ENCODE results near the gene RPL26.

Gene RPL26

DNA sequence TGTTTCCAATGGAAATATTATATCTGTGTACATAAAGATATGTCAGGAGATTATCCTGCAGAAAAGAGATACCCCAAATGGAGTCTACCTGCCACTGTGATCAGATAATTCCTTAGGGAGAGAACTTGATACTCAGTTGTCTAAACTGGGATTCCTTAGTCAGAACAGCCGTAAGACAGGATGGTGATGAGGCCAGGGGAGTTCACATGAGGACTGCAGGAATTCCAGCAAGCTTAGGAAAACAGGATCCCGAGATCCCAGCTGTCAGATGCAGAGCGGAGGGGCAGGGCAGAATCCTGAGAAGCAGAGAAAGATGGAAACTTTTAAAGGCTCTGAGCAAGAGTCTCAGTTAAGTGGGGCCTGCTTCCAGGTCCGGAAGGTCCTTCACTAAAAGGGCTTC is 11.2 kb downstream of the RPL26 start:
- TF ChIP-seq FOXP2 (optimal IDR thresholded peaks at IDR 0.05; ENCODE audit: borderline replicate concordance, extremely low read depth, extremely low read length, insufficient read depth) (no peak), TAF1 (IDR thresholded peaks at IDR 0.05; ENCODE audit: borderline replicate concordance, insufficient read depth, low read length) (no peak), SIN3A (IDR thresholded peaks at IDR 0.05; ENCODE audit: borderline replicate concordance, insufficient read depth, low read length) (no peak), POLR2AphosphoS5 (IDR thresholded peaks at IDR 0.05; ENCODE audit: low read depth, low read length) (no peak)
- TF ChIP-seq, protein P1, sequence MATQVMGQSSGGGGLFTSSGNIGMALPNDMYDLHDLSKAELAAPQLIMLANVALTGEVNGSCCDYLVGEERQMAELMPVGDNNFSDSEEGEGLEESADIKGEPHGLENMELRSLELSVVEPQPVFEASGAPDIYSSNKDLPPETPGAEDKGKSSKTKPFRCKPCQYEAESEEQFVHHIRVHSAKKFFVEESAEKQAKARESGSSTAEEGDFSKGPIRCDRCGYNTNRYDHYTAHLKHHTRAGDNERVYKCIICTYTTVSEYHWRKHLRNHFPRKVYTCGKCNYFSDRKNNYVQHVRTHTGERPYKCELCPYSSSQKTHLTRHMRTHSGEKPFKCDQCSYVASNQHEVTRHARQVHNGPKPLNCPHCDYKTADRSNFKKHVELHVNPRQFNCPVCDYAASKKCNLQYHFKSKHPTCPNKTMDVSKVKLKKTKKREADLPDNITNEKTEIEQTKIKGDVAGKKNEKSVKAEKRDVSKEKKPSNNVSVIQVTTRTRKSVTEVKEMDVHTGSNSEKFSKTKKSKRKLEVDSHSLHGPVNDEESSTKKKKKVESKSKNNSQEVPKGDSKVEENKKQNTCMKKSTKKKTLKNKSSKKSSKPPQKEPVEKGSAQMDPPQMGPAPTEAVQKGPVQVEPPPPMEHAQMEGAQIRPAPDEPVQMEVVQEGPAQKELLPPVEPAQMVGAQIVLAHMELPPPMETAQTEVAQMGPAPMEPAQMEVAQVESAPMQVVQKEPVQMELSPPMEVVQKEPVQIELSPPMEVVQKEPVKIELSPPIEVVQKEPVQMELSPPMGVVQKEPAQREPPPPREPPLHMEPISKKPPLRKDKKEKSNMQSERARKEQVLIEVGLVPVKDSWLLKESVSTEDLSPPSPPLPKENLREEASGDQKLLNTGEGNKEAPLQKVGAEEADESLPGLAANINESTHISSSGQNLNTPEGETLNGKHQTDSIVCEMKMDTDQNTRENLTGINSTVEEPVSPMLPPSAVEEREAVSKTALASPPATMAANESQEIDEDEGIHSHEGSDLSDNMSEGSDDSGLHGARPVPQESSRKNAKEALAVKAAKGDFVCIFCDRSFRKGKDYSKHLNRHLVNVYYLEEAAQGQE (IDR thresholded peaks at IDR 0.05; ENCODE audit: insufficient read depth in 1 of 2, low read depth in 2 of 2, low read length in 2 of 2): no peak

DNA sequence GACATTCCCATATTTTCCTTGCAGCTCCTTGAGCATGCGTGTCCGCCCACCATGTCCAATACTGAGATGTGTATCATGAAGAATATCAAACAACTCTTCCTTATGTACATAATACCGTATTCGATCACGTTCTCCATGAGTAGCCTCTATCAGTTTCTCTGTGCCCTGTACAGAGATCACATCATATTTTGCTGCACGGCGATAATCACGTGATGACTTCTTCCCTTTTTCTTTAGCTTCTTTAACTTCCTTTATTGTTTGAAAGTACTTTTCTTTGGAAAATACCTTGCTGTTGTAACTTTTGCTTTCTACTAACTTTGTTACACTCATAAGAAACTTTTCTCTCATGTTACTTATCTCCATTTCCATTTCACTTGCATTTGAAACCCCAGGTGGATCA is 13.0 kb downstream of the RPL26 start:
- TF ChIP-seq SIN3A (IDR thresholded peaks at IDR 0.05; ENCODE audit: borderline replicate concordance, insufficient read depth, low read length) (no peak), TAF1 (IDR thresholded peaks at IDR 0.05; ENCODE audit: borderline replicate concordance, insufficient read depth, low read length) (no peak), FOXP2 (optimal IDR thresholded peaks at IDR 0.05; ENCODE audit: borderline replicate concordance, extremely low read depth, extremely low read length, insufficient read depth) (no peak), POLR2AphosphoS5 (IDR thresholded peaks at IDR 0.05; ENCODE audit: low read depth, low read length) (no peak)
- TF ChIP-seq, protein P1 (IDR thresholded peaks at IDR 0.05; ENCODE audit: insufficient read depth in 1 of 2, low read depth in 2 of 2, low read length in 2 of 2): no peak

DNA sequence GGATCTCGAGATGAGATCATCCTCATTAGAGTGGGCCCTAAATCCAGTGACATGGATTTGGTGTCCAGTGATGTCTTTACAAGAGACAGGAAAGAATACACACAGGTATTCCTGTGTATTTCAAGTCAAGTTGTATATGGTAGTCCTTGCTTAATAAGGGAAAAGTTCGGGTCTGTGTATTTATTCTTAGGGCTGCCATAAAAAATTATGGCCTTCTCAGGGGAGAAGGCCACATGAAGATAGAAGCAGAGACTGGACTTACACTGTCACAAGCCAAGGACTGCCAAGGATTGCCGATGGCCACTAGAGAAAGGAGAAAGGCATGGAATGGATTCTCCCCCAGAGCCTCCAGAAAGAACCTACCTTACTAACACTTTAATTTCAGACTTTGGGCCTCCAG is 14.8 kb downstream of the RPL26 start:
- no peak for TF ChIP-seq TAF1 (IDR thresholded peaks at IDR 0.05; ENCODE audit: borderline replicate concordance, insufficient read depth, low read length)
- TF ChIP-seq FOXP2 (optimal IDR thresholded peaks at IDR 0.05; ENCODE audit: borderline replicate concordance, extremely low read depth, extremely low read length, insufficient read depth): no peak
- TF ChIP-seq SIN3A (IDR thresholded peaks at IDR 0.05; ENCODE audit: borderline replicate concordance, insufficient read depth, low read length): no peak
- TF ChIP-seq, protein P1 (IDR thresholded peaks at IDR 0.05; ENCODE audit: insufficient read depth in 1 of 2, low read depth in 2 of 2, low read length in 2 of 2): no peak
- no peak for TF ChIP-seq POLR2AphosphoS5 (IDR thresholded peaks at IDR 0.05; ENCODE audit: low read depth, low read length)

DNA sequence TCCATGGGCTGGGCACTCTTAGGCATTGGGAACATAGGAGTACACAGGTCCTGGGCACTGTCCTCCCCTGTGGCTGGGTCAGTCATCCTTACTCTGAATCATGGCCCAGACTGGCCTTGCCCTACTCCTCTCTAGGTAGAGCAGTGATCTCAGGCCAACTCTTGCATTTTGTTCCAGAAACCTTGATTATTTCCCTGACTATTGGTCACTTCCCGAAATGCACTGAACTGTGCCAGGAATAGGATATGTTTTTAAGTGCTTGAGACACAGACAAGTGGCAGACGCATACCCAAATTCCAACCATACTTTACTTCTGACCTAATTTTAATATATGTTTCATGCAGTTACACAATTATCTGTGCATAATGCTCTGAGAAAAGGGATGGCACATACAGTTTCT is 16.8 kb downstream of the RPL26 start:
- TF ChIP-seq, protein P1 (IDR thresholded peaks at IDR 0.05; ENCODE audit: insufficient read depth in 1 of 2, low read depth in 2 of 2, low read length in 2 of 2): no peak
- TF ChIP-seq POLR2AphosphoS5 (IDR thresholded peaks at IDR 0.05; ENCODE audit: low read depth, low read length) (no peak), FOXP2 (optimal IDR thresholded peaks at IDR 0.05; ENCODE audit: borderline replicate concordance, extremely low read depth, extremely low read length, insufficient read depth) (no peak), TAF1 (IDR thresholded peaks at IDR 0.05; ENCODE audit: borderline replicate concordance, insufficient read depth, low read length) (no peak), SIN3A (IDR thresholded peaks at IDR 0.05; ENCODE audit: borderline replicate concordance, insufficient read depth, low read length) (no peak)

DNA sequence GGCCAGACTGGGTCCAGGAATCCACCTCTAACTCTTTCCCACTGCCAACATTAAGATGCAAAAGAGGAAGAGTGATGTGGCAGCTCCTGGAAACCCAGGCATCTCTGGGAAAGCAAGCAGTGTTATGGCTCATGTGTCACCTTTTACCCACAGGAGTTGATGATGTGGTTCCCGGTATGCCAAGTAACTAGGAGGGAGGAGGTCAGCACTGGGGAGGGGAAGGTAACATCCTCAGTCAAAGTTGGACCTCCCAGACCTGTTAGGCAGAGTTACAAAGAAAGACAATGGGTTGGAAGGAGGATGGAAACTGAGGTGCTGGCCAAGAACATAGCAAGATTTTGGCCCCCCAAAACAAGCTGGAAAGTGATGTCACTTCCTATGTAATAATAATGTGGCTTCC is 17.9 kb downstream of the RPL26 start:
- TF ChIP-seq, protein P1 (IDR thresholded peaks at IDR 0.05; ENCODE audit: insufficient read depth in 1 of 2, low read depth in 2 of 2, low read length in 2 of 2): no peak
- TF ChIP-seq TAF1 (IDR thresholded peaks at IDR 0.05; ENCODE audit: borderline replicate concordance, insufficient read depth, low read length) (no peak), POLR2AphosphoS5 (IDR thresholded peaks at IDR 0.05; ENCODE audit: low read depth, low read length) (no peak), SIN3A (IDR thresholded peaks at IDR 0.05; ENCODE audit: borderline replicate concordance, insufficient read depth, low read length) (no peak), FOXP2 (optimal IDR thresholded peaks at IDR 0.05; ENCODE audit: borderline replicate concordance, extremely low read depth, extremely low read length, insufficient read depth) (no peak)

Measured in PFSK-1 (cell line).